Upper lobe of left lung (tissue), 6 donors: ENCODE measurements around the gene PDCD7. TPM values are rescaled to one million over a fixed set of nuclear protein-coding genes. Genes with fewer than 3 reads are reported as not detected.
"Not testable (repeated sequence)": the region's sequence is repeated elsewhere in the genome, so short reads cannot be mapped to it uniquely, and the experiment has no call there.

ENCODE experiments used
- ATAC-seq, 2 donors: fragments of 200-7000 bp; cut with Tn5 transposase; one replicate each; pipeline ENCODE4 v1.9.1; 2022; ENCODE audit warnings: mild to moderate bottlenecking in 2 of 2, moderate library complexity in 2 of 2; ENCODE audit not compliant: low FRiP score in 2 of 2
- DNase-seq, 2 donors: peaks; one replicate each; pipeline ENCODE4 v3.0.0-alpha.2; 2019 to 2020
- H3K27ac ChIP-seq, 4 donors: fragments of 200-600 bp; sonication (generic); one replicate each; pipeline ENCODE4 v1.5.1; 2016 to 2019
- H3K27me3 ChIP-seq, 4 donors: fragments of 200-600 bp; sonication (generic); one replicate each; pipeline ENCODE4 v1.5.1; 2017 to 2019
- H3K36me3 ChIP-seq, 4 donors: fragments of 200-600 bp; sonication (generic); one replicate each; pipeline ENCODE4 v1.5.1; 2016 to 2019
- H3K4me1 ChIP-seq, 4 donors: fragments of 200-600 bp; sonication (generic); one replicate each; pipeline ENCODE4 v1.5.1; 2018 to 2019
- H3K4me3 ChIP-seq, 4 donors: fragments of 200-600 bp; sonication (generic); one replicate each; pipeline ENCODE4 v1.5.1; 2017 to 2019; ENCODE audit warnings: mild to moderate bottlenecking in 2 of 4, moderate library complexity in 1 of 4
- H3K9me3 ChIP-seq, 4 donors: fragments of 200-600 bp; sonication (generic); one replicate each; pipeline ENCODE4 v1.5.1; 2018 to 2019
- EP300 ChIP-seq, 4 donors: sonication (generic); formaldehyde crosslinking; IDR thresholded peaks; one replicate each; pipeline ENCODE4 v1.5.1; 2017; ENCODE audit warnings: antibody characterized with exemption in 4 of 4, control low read depth in 2 of 4
- POLR2A ChIP-seq, 4 donors: fragments of 450-650 bp; IDR thresholded peaks; one replicate each; pipeline ENCODE4 v1.5.1; 2016 to 2017; ENCODE audit warnings: antibody characterized with exemption in 4 of 4, mild to moderate bottlenecking in 2 of 4
- POLR2AphosphoS5 ChIP-seq, 2 donors: sonication (generic); formaldehyde crosslinking; IDR thresholded peaks; one replicate each; pipeline ENCODE4 v1.5.1; 2017; ENCODE audit warnings: antibody characterized with exemption in 2 of 2
- WGBS, 2 donors: methylation state at CpG; one replicate each; pipeline ENCODE4 v1.1.5; 2017 to 2018; 5-methylcytosine and 5-hydroxymethylcytosine counted together
- total RNA-seq, 6 donors: library from RNA; depleted of rRNA in 4 of 6; stranded (reverse); fragments of >200 nt in 4 of 6; gene quantifications; one replicate each; pipeline versions ENCODE4 v1.1.0 to v1.2.1, GENCODE V29; 2016 to 2021
- TF ChIP-seq, protein P1 (sequence below), 6 experiments: fragments of 450-650 bp in 4 of 6; fragments of 200-600 bp in 2 of 6; sonication (generic) in 2 of 6; IDR thresholded peaks; one replicate each; pipeline ENCODE4 v1.5.1; 2016 to 2019; ENCODE audit warnings: antibody characterized with exemption in 6 of 6
- donor health status: DM: no; HTN: no; CAD: no; lungs with moderate emphysema.
- donor health status: DM: no; HTN: yes; CAD: no; lungs with severe emphysema.

The PDCD7 gene
- total RNA-seq, 6 donors from 2014 or later: 14.9 to 38.8 (median 20.0) TPM

DNA sequence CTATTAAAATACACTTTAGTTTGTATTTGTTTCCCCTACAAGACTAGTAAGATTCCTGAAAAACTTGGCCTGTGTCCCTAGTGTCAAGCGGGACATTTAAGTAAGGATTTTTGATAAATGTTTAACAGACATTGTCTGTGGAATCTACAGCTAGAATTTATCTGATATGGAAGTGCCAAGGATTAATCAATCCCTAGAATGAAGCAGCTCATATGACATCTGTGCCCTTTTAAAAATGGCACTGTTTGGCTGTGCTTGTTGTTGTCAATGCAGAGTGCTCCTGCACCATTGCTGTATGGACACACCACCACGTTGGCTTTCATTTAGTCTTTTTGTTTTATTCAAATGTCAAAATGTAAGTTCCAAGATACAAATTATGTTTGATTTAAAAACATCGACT, 14.3 kb upstream of the PDCD7 start:
- Histone ChIP-seq H3K27me3 (no peaks in the 10 kb centered on the region), H3K4me3 (no peak overlapping the region), H3K4me1 (no peaks in the 10 kb centered on the region), H3K27ac (no peak overlapping the region), H3K9me3 (no peaks in the 10 kb centered on the region), H3K36me3 (peaks cover 18 to 59% (median 35%) of the 10 kb centered on the region in 4 donors)
- ATAC-seq (no peak), DNase-seq (no peak)
- WGBS, 2 donors: 86 to 87% methylated on average over 3 of the region's 3 CpGs
- TF ChIP-seq POLR2A (IDR thresholded peaks at IDR 0.05): no peak
- TF ChIP-seq, protein P1, sequence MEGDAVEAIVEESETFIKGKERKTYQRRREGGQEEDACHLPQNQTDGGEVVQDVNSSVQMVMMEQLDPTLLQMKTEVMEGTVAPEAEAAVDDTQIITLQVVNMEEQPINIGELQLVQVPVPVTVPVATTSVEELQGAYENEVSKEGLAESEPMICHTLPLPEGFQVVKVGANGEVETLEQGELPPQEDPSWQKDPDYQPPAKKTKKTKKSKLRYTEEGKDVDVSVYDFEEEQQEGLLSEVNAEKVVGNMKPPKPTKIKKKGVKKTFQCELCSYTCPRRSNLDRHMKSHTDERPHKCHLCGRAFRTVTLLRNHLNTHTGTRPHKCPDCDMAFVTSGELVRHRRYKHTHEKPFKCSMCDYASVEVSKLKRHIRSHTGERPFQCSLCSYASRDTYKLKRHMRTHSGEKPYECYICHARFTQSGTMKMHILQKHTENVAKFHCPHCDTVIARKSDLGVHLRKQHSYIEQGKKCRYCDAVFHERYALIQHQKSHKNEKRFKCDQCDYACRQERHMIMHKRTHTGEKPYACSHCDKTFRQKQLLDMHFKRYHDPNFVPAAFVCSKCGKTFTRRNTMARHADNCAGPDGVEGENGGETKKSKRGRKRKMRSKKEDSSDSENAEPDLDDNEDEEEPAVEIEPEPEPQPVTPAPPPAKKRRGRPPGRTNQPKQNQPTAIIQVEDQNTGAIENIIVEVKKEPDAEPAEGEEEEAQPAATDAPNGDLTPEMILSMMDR (IDR thresholded peaks at IDR 0.05): no peak

DNA sequence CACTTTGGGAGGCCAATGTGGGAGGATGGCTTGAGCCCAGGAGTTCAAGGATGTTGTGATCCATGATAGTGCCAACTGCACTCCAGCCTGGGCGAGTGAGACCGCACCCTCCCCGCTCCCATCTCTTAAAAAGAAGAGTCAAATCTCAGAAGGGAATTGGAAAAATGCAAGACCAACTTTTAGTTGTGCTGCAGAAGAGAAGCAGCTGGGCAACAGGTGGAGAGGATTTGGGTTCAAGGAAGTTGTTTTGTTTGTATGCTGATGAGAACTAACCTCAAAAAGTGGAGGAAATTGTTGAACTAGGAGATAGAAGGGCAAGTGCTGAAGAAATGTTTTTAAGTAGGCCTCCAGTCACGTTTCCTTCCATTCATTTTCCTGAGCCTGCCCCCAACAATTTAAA, 12.8 kb upstream of the PDCD7 start:
- H3K9me3 ChIP-seq: no peaks in the 10 kb centered on the region
- no peaks in the 10 kb centered on the region for H3K27me3 ChIP-seq
- DNase-seq: no peak
- no peak overlapping the region for H3K27ac ChIP-seq
- no peaks in the 10 kb centered on the region for H3K4me1 ChIP-seq
- H3K4me3 ChIP-seq: no peak overlapping the region
- H3K36me3 ChIP-seq: peaks cover 9 to 45% (median 24%) of the 10 kb centered on the region in 4 donors
- no peak for ATAC-seq
- TF ChIP-seq, protein P1 (IDR thresholded peaks at IDR 0.05): no peak
- no peak for TF ChIP-seq POLR2AphosphoS5 (IDR thresholded peaks at IDR 0.05)
- no peak for TF ChIP-seq EP300 (IDR thresholded peaks at IDR 0.05)
- no peak for TF ChIP-seq POLR2A (IDR thresholded peaks at IDR 0.05)
- WGBS, 2 donors: 85 to 92% methylated on average over 4 of the region's 4 CpGs

DNA sequence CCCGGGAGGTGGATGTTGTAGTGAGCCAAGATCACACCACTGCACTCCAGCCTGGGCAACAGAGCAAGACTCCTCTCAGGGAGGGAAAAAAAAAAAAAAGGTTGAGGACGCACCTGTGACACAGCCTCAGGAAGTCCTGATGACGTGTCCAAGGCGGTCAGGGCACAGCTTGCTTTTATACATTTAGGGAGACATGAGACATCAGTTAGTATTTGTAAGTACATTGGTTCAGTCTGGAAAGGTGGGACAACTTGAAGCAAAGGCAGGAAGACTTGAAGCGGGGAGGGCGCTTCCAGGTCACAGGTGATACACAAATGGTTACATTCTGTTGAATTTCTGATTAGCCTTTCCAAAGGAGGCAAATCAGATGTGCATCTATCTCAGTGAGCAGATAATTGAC, 5.0 kb upstream of the PDCD7 start:
- not testable (repeated sequence) for ATAC-seq, H3K27ac ChIP-seq, H3K4me3 ChIP-seq, H3K27me3 ChIP-seq, H3K9me3 ChIP-seq, H3K36me3 ChIP-seq, H3K4me1 ChIP-seq, DNase-seq
- 93% methylated on average over 6 of the region's 6 CpGs for WGBS, 2 donors

DNA sequence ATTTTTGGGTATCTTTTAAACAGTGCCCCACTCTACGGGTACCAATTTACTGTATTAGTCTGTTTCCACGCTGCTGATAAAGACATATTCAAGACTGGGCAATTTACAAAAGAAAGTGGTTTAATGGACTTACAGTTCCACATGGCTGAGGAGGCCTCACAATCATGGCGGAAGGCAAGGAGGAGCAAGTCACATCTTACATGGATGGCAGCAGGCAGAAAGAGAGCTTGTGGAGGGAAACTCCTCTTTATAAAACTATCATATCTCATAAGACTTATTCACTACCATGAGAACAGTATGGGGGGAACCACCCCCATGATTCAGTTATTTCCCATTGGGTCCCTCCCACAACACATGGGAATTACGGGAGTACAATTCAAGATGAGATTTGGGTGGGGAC, 4.3 kb upstream of the PDCD7 start:
- WGBS, 2 donors: 97% methylated on average over 4 of the region's 4 CpGs
- not testable (repeated sequence) for H3K27me3 ChIP-seq, ATAC-seq, H3K36me3 ChIP-seq, H3K4me3 ChIP-seq, H3K27ac ChIP-seq, DNase-seq, H3K9me3 ChIP-seq
- peaks cover 3 to 10% (median 4%) of the 10 kb centered on the region in 4 donors for H3K4me1 ChIP-seq

DNA sequence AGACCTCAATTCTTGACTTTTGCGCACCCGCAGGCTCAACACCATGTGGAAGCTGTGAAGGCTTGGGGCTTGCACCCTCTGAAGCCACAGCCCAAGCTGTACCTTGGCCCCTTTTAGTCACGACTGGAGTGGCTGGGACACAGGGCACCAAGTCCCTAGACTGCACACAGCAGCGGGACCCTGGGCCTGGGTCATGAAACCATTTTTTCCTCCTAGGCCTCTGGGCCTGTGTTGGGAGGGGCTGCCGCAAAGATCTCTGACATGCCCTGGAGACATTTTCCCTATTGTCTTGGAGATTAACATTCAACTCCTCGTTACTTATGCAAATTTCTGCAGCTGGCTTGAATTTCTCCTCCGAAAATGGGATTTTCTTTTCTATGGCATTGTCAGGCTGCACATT, 3.5 kb upstream of the PDCD7 start:
- not testable (repeated sequence) for H3K4me3 ChIP-seq

DNA sequence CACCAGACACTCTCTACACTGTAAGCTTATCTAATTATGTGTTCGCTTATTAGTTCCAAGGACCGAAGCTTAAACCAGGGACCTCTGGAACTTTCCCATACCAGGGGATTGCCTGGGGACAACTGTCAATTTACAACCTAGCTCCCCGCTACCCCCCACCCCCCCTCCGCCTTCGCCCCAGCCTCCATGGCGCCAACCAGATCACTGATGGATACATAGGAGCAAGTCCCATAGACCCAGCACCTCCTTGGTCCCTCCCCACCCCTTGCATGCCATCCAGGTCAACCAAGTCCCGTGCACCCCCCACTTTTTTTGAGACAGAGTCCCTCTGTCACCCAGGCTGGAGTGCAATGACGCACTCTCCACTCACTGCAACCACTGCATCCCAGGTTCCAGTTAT, 930 bp upstream of the PDCD7 start:
- TF ChIP-seq, protein P1 (IDR thresholded peaks at IDR 0.05): no peak
- TF ChIP-seq POLR2A (IDR thresholded peaks at IDR 0.05): no peak
- H3K9me3 ChIP-seq: peaks cover 0 to 4% (median 2%) of the 10 kb centered on the region in 4 donors
- ATAC-seq (no peak), DNase-seq (no peak)
- peak overlapping the region in 2 of 4 donors; percentile 89 to 90 for H3K4me3 ChIP-seq
- H3K36me3 ChIP-seq: peaks cover 0 to 9% (median 2%) of the 10 kb centered on the region in 4 donors
- WGBS, 2 donors: 91 to 96% methylated on average over 8 of the region's 8 CpGs
- peaks cover 19 to 32% (median 20%) of the 10 kb centered on the region in 4 donors for H3K4me1 ChIP-seq
- H3K27ac ChIP-seq: no peak overlapping the region
- H3K27me3 ChIP-seq: no peaks in the 10 kb centered on the region

More for the DNA sequence above, 3.5 kb upstream of the PDCD7 start:
- H3K9me3 ChIP-seq, H3K27ac ChIP-seq, ATAC-seq, H3K36me3 ChIP-seq, H3K27me3 ChIP-seq: not testable (repeated sequence)
- peak in 1 of 2 donors; percentile 11 for DNase-seq
- peaks cover 7 to 18% (median 10%) of the 10 kb centered on the region in 4 donors for H3K4me1 ChIP-seq
- whole genome bisulfite sequencing, 2 donors: 92 to 99% methylated on average over 3 to 7 of the region's 7 CpGs
